GM12892 (cell line): Measurements from ENCODE around the gene CDON.
"Not testable (repeated sequence)": the region's sequence is repeated elsewhere in the genome, so short reads cannot be mapped to it uniquely, and the experiment has no call there.

ENCODE experiments used
- DNase-seq: peaks from one replicate; pipeline ENCODE4 v3.0.0; 2011; ENCODE audit not compliant: insufficient read length
- FAIRE-seq: peaks from 2 replicates; lab custom pipeline; 2011; peaks lifted over from hg19 to GRCh38; lab: Jason Lieb, UNC
- POLR2A ChIP-seq: IDR thresholded peaks from 2 replicates; pipeline ENCODE4 v1.6.1; 2011; ENCODE audit warnings: low read depth, low read length, control low read depth
- POLR2AphosphoS5 ChIP-seq: IDR thresholded peaks from 2 replicates; pipeline ENCODE4 v1.6.1; 2011; ENCODE audit warnings: low read depth, low read length, control low read depth
- TAF1 ChIP-seq: IDR thresholded peaks from 2 replicates; pipeline ENCODE4 v1.6.1; 2011; ENCODE audit warnings: low read depth, mild to moderate bottlenecking, control low read depth, low read length, borderline replicate concordance

Gene CDON

DNA sequence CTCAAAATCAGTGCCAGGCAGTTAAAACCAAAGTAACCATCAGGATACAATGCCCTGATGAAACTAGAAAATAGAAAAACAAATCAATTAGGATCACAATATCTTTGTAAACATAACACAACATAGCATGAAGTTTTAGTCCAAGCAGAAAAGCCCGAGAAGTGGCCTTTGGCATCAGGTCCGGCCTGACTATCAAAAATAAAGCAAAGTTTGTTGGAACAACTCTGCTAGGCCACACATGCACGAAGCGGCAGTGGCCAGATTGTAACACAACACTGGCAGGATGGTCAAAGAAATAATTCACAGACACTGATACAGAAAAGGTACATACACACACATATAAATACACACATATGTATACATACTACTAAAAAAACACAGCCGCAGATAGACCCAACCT is 26.9 kb downstream of the CDON start:
- FAIRE-seq, result peak; percentile 5
- TF ChIP-seq POLR2A (no peak), TAF1 (no peak), POLR2AphosphoS5 (no peak)
- no peak for DNase-seq

DNA sequence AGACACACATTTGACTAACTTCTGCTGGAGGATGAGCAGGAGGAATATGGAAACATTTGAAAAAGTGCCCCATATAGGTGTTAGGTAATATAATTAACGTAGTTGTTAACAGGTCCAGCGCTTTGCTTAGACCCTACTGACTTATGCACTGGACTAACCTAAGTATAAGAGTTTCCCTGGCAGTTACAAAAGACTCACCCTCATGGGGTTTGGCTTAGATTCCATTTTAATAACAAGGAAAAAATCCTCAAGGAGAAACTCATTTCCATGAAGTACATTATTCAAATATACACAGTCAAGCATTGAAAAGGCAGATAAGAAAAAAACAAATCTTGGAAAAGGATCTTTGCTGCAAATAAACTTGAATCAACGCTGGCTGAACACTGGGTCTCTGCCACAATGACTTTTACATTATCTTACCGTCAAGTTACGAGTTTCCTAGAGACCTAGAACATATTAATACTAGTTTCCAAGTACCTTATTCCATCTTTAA is 27.7 kb downstream of the CDON start:
- no peak for TF ChIP-seq POLR2A
- TF ChIP-seq POLR2AphosphoS5, result no peak
- TF ChIP-seq TAF1, result no peak
- DNase-seq (no peak), FAIRE-seq (no peak)

DNA sequence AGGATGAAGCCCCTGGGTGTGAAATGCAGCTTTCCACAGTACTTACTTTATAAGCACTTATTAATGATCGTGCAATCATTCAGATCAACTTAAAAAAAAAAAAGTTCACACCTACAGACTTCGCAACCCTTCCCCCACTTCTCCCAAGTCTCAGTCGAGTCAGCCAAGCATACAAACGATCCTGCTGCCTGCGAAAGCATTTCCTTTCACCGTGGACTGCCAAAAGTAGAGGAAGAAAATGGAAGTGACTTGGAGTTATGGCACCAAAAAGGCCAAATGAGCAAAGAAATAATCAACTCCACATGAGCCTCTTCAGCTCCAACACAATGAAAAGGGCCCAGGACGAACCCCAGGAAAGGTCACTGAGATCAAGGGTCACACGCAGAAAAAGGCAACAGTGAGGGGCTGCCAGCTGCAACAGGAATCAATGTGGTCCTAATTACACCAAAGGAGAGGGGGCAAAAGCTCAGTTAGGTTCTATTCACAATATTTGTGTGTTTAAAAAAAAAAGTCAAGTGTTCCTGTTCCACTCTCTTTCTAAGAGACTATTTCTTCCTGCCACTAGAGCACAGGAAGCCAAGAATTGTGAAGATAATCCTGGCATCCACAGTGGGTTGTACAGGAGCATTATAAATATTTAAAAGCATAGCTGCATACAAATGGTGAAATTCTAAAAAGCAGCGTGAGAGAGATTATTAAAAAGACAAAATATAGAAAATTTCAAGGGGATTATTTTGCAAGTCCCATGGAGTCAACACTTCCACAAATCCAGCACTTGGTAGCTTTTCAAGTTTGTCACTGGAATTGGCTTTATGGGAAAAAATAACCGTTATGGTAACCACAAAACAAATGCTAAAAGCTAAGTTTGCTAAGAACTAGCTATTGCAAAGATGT is 28.4 kb downstream of the CDON start:
- no peak for TF ChIP-seq POLR2A
- TF ChIP-seq POLR2AphosphoS5, result no peak
- TF ChIP-seq TAF1, result no peak
- DNase-seq (no peak), FAIRE-seq (no peak)

DNA sequence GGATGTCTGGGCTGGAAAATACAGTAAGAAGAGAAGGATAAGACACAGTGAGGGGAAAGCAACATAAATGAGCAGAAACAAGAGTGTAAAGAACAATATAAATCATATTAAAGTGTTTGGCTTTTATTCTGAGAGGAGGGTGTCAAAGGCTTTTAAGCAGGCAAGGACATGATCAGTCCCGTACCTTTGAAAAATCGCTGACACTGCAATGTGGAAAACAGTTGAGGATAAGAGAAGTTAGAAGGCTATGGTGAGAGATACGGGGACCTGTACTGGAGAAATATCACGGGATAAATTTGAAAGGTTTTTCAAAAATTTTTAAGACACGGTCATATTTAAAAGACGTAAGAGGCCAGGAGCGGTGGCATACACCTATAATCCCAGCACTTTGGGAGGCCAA is 30.3 kb downstream of the CDON start:
- FAIRE-seq, result no peak
- DNase-seq, result no peak
- TF ChIP-seq TAF1, result no peak
- TF ChIP-seq POLR2A, result no peak
- TF ChIP-seq POLR2AphosphoS5, result no peak

DNA sequence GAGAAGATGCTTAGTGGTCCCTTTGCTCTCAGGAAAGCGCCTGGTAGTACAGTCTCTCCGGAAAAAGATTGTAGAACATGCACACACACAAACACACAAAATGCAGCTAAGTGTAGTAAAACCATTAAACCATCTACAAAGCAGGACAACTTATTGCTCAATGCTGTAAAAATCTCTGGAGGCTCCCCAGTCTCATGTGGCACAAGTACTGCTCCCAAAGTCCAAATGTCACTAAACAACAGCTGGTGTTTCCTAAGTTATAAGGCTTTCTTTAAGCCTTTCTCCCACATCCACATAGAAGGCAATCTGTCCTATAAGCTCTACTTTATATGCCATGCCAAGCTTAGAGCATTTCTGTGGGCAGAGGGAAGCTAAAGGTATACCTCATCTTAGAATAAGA is 32.9 kb downstream of the CDON start:
- DNase-seq (no peak), FAIRE-seq (peak; percentile 50)
- TF ChIP-seq POLR2AphosphoS5 (no peak), POLR2A (no peak), TAF1 (no peak)

DNA sequence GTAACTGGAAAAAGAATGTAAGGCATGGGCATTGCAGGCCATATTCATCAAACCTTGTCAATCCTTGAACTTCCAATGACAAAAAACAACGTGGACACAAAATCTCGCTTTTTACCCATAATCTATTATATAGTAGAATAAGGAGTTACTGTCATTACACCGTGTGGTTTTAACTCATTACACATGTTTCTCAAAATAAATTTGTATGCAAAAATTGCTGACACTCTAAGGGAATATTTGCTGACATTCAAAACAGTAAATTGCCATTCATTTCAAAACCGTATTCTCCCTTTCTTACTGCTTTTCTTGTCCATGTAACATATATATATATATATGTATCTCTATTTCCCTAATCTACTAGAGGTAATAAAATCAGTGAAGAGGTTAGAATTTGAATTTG is 33.4 kb downstream of the CDON start:
- FAIRE-seq, result no peak
- TF ChIP-seq TAF1 (no peak), POLR2AphosphoS5 (no peak), POLR2A (no peak)
- DNase-seq, result no peak

DNA sequence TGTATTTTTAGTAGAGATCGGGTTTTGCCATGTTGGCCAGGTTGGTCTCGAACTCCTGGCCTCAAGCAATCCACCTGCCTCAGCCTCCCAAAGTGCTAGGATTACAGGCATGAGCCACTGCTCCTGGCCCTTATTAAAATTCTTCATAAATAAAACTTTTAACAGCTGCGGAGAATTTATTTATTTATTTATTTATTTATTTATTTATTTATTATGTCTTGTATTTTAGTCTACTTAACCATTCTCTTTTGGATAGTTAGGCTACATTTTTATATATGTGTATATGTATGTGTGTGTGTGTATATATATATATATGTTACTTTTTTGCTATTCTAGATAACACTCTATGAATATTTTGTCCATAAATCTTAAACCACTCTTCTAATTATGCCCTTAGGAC is 34.1 kb downstream of the CDON start:
- not testable (repeated sequence) for DNase-seq, FAIRE-seq

DNA sequence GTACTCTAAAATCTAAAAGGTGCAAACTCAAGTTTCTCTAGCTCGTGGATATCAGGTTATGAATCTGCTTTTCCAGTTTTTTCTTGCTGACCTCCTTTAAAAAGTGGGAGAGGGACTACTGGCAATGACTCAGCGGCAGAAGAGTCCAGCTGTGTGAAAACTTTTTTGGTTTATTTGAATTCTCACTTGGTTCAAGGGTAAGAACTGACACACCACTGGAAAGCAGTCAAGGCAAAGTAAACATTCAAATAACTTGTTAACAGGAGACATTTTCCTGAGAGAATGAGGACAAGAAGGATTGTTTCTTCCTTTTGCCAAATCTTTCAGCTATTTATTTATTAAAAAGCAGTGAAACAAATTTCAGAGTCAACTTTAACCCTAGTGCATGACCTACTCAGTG is 36.1 kb downstream of the CDON start:
- FAIRE-seq, result no peak
- DNase-seq, result no peak
- no peak for TF ChIP-seq TAF1
- TF ChIP-seq POLR2A, result no peak
- TF ChIP-seq POLR2AphosphoS5, result no peak

DNA sequence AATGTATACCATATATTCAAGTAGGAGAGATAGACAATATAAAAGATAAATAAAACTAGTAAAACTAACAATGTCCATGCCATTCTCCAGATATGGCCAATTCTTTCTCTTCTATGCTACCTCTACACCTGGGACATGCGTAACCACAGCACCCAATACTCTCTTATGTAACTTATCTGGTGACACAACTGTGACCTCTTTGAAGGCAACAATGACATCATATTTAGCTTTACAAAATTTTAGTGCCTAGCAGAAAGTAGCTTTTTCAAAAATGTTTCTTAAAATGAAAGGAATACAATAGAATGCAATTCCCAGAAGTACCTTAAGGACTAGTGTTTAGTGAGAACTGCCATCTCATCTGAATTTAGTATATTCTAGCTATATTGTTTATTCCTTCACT is 36.8 kb downstream of the CDON start:
- TF ChIP-seq TAF1 (no peak), POLR2AphosphoS5 (no peak), POLR2A (no peak)
- FAIRE-seq, result no peak
- no peak for DNase-seq

DNA sequence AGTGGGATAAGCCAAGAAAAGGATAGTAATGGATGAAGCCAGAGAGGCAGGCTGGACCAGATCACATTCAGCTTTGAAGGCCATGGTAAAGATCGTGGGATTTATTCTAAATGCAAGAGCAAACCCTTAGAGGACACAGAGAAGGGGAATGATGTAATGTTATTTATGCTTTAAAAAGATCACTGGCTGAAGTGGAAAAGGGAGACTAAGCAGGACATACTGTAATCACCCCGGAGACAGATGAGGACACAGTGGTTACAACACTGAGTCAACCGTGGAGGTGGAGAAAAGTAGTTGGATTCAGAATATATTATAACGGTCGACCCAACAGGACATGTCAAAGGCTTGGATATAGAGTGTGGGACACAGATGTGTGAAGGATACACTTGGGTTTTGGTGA is 38.5 kb downstream of the CDON start:
- no peak for FAIRE-seq
- no peak for DNase-seq
- TF ChIP-seq TAF1, result no peak
- TF ChIP-seq POLR2AphosphoS5, result no peak
- no peak for TF ChIP-seq POLR2A

DNA sequence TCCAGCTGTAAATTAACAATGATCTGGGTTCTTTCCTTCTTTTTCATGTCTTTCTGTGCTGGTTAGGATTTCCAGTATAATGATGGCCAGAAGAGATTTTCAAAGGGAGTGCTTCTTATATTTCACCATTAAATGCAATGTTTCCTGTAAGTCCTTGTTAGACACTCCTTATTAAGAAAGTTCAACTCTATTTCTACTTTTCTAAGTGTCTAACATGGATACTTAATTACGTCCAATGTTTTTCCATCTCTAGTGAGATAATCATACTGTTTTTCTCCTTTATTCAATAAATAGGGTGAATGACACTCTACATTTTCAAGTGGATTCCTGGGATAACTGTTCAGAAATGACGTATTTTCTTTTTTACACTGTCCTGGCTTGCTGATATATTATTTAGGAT is 49.8 kb downstream of the CDON start:
- FAIRE-seq, result no peak
- no peak for DNase-seq
- no peak for TF ChIP-seq POLR2A
- no peak for TF ChIP-seq TAF1
- TF ChIP-seq POLR2AphosphoS5, result no peak

DNA sequence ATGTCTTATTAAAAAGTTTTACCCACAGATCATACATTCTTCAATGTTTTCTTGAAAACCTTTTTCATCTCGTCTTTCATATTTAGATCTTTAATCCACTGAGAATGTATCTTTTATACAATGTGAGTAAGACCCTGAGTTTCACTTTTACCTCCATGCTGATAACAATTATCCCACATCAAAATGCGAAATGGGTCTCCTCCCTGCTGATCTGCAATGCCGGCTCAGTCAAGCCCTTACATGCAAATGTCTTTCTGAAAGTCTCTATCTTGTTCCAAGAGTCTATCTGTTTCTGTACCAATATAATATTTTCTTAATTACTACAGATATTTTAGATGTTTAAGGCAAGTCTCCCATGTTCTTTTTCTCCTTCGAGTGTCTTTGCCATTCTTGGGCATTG is 50.9 kb downstream of the CDON start:
- no peak for DNase-seq
- TF ChIP-seq TAF1, result no peak
- no peak for TF ChIP-seq POLR2AphosphoS5
- TF ChIP-seq POLR2A, result no peak

More for the DNA sequence above, 50.9 kb downstream of the CDON start:
- FAIRE-seq, result no peak
